Fibroblast of gingiva (primary cell): ENCODE data around the gene LONRF2.

ENCODE experiments used
- DNase-seq: peaks from one replicate; pipeline ENCODE4 v3.0.0-alpha.2; 2011; ENCODE audit warnings: low read depth

The LONRF2 gene

DNA sequence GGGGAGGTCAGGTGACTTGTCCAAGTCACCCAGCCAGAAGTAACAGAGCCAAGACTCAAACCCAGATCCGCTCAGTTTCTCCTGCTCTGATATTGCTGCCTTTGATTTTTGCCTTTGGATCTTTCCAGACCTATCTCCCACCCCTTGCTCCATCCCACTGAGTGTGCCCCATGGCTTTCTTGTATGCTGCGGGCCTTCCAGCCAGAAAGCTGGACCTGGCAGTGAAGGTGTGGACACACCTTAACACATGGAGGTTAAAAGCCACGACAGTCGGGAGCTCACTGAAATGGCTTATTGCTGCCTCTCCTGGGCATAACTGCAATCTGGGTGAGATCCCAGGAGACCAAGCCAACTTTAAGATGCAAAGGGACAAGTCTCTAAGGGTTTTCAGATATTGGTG is 86.7 kb downstream of the LONRF2 start:
- no peak for DNase-seq

DNA sequence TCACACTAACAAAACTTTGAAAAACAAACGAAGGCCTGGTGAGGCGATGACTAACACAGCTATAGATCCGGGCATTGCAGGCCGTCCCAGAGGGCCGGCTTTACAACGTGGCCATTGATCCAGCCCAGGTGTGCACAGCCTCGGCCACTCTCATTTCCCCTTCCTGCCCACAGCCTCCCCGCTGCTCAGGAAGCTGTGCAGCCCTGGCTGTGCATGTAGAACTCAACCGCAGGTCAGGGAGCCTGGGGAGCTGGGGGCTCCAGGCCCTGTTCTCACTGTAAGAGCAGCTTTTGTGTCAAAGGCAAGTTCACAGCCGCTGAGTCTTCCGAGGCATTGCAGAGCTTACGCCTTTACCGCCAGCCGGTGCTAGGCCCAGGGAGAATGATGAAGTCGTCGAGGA is 87.2 kb downstream of the LONRF2 start:
- no peak for DNase-seq

DNA sequence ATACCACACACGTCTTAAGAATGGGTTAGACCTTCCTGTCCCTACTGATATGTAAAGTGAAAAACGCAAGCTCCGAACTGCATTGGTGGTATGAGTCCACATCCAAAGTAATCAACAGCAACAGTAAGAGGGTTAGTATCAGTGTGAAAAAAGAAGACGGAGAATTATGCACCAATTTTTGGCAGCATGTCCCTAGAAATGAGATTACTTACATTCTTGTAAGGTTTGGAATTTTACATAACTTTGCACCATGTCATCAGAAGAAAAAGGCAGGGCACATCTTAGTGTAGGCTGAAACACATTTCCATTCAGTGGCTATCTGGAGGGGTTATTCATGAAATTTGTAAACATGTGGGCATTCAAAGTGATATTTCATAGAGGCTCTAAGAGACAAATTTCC is 88.2 kb downstream of the LONRF2 start:
- no peak for DNase-seq

DNA sequence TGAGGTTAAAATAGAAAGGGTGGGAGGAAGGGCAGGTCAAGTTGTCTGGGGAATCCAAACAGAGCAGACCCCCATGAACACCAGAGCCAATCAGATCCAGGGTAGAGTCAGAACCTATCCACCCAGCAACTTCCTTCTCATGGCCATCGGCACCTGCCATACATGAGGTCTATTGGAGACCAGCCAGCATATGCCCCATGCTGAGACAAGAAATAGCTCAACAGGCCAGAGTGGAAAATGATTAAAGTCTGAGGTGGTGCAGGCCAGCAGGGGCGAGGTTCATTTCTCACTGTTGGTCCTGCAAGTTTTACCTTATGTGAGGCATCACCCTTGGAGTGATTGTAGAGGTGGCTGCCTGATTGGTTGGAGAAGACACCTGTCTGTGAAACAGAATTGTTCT is 89.2 kb downstream of the LONRF2 start:
- DNase-seq: no peak

DNA sequence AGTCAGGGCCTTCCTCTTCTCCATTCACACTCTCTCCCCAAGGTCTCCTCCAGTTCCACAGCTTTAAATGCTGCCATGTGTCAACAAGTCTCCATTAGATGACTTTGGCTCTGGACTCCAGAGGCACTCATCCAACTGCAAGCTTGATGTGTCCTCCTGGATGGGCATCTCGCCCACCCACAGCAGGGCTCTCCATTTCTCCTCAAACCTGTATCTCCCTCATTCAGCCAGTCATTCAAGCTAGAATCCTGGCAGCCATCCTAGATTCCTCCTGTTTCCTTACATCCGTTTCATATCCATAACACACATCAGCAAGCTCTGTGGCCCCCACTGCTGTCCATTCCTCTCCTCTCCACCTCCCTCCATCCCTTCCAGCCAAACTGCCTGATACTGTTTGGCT is 91.5 kb downstream of the LONRF2 start:
- DNase-seq: no peak

DNA sequence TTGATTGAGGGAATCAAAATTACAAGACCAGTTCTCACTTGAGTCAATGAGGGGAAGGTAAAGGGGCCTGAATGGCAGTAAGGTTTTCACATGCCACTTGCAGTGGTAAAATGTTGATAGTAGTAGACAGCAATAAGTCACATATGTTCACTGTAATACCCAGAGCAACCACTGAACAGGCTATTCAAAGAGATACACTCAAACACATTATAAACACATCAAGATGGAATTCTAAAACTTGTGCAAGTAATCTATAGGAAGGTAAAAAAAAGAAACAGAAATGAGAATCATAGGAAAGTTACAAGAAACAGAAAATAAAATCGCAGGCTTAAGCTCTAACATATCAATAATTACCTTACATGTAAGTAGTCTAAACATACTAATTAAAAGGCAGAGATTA is 93.3 kb downstream of the LONRF2 start:
- no peak for DNase-seq

DNA sequence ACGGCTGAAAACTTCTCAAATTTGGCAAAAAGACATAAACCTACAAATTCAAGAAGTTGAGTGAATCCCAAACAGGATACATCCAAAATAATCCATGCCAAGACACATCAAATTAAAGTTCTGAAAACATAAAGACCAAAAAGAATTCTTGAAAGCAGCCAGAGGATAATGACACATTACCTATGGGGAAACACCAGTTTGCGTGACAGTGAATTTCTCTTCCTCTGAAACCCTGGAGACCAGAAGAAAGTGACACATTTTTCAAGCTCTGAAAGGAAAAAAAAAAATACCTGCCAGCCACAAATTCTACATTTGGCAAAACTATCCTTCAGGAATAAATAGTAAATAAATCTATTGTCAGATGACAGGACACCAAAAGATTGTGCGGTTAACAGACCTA is 93.9 kb downstream of the LONRF2 start:
- DNase-seq: no peak

DNA sequence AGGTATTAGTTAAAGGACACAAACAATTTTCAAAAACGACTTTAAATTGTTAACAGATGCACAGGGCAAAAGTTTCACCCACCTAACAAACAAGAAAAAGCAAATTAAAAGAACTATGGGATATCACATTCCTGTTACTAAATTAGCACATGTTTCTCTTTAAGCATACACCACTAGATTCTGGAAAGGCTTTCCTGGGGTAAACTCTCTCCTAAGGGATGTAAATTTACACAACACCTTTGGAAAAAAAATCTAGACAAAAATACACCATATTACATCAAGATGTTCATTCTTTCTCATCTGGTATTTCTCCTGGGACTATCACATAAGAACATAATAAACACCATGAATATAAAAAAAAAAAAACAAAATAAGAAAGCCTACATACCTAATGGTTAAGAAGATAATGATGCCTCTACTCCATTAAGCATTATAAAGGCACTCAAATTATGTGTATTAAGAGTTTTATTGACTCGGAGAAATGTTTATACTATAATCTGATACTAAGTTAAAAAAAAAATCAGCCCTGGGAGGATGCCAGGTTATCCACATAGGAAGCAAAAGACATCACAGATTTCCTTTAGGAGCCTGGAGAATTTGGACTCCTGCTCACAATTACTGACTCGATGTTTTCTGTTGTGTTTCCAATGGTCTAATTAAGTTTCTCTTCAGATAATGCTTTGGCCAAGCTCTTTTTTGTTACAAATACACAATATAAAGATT is 97.2 kb downstream of the LONRF2 start:
- no peak for DNase-seq

DNA sequence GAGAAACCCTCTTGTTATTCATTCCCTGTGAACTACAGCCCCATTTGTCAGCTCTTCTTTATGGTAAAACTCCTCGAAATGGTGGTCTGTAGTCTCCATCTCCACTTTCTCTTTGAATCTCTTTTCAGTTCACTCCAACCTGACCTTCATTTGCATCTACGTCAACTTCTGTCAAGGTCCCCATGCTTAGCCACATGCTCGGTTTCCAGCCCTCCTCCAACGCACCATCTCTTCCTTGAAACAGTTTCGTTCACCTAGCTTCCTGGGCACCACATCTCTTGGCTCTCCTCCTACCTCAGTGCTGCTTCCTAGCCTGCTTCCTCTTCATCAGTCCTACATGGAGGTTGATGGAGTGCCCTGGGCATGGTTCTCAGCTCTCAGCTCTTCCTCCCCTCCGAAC is 98.8 kb downstream of the LONRF2 start:
- DNase-seq: no peak
